NT2/D1 (cell line): ENCODE results near the gene SEC14L5.

ENCODE experiments used
- YY1 ChIP-seq: IDR thresholded peaks from 2 replicates; pipeline ENCODE4 v1.6.1; 2011; ENCODE audit not compliant: insufficient read length, insufficient read depth
- ZNF274 ChIP-seq: IDR thresholded peaks from 2 replicates; pipeline ENCODE4 v1.6.1; 2011; ENCODE audit warnings: mild to moderate bottlenecking, low read depth, low read length

- no peak for TF ChIP-seq ZNF274
- no peak for TF ChIP-seq YY1
Observed at GRCh38 chr16:5025171-5025632, 67.1 kb downstream of the SEC14L5 start.
